Lower leg skin (tissue), 4 donors: ENCODE data around the gene ZBTB7B. TPM values are rescaled to one million over a fixed set of nuclear protein-coding genes. Genes with fewer than 3 reads are reported as not detected.

Source experiments
- DNase-seq, 2 donors: peaks; one replicate each; pipeline ENCODE4 v3.0.0-alpha.2; 2019; ENCODE audit warnings: low spot score in 2 of 2
- H3K4me3 ChIP-seq: fragments of 200-600 bp; sonication (generic); 2 replicates; pipeline ENCODE4 v1.5.1; 2017; ENCODE audit warnings: mild to moderate bottlenecking, low read depth; ENCODE audit not compliant: poor library complexity, severe bottlenecking
- POLR2A ChIP-seq, 2 donors: fragments of 450-650 bp; IDR thresholded peaks; one replicate each; pipeline ENCODE4 v1.6.1; 2016 to 2017; ENCODE audit warnings: antibody characterized with exemption in 2 of 2, mild to moderate bottlenecking in 1 of 2, moderate library complexity in 1 of 2
- WGBS, 2 donors: methylation state at CpG; one replicate each; pipeline ENCODE4 v1.1.5; 2018; 5-methylcytosine and 5-hydroxymethylcytosine counted together
- intact Hi-C: fragments of 100-400 bp; cut with DNase I; formaldehyde crosslinking; loops from one replicate; pipeline ENCODE4 v1.15.0; 2023; ENCODE audit warnings: low total_unique reads
- total RNA-seq, 4 donors: library from RNA; depleted of rRNA; stranded (reverse); fragments of >200 nt; gene quantifications; one replicate each; pipeline ENCODE4 v1.1.0, GENCODE V29; 2016
- TF ChIP-seq, protein P1 (sequence below), 3 donors: fragments of 450-650 bp; IDR thresholded peaks; one replicate each; pipeline ENCODE4 v1.5.1; 2016; ENCODE audit warnings: antibody characterized with exemption in 3 of 3, mild to moderate bottlenecking in 3 of 3, moderate library complexity in 2 of 3

Gene ZBTB7B
- total RNA-seq, 4 donors from 2014 or later: 270 to 295 (median 286) TPM

DNA sequence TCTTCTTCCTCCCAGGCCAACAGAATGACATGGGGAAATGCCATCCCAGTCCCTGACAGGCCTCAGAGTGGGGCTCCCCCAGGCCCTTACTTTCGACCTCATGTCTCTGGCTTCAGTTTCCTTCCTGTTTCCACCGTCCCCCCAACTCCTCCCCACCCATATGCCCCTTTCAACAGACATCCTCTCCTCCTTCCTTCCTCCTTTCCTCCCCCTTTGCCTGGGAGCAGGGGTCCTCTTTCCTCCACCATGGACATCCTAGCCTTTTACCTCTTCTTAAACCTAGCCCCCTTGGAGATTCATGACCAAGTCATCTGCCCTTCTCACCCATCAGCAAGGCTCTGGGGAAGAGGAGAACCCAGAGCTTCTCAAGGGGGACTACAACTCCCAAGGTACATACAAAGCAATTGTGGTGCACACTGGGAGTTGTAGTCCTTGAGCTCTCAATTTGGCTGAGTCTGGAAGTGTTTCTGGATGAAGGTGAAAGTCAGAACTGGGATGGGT lies 4.0 kb downstream of the ZBTB7B start:
- WGBS, 2 donors: 35 to 38% methylated on average over 2 of the region's 2 CpGs
- H3K4me3 ChIP-seq: no peak overlapping the region
- peak in 1 of 2 donors; percentile 85 for DNase-seq

GRCh38 chr1:155007251-155007828 lies 4.7 kb downstream of the ZBTB7B start:
- H3K4me3 ChIP-seq: no peak overlapping the region
- intact Hi-C loops: no loop called here
- WGBS, 2 donors: 29 to 50% methylated on average over 6 of the region's 6 CpGs
- no peak for TF ChIP-seq POLR2A (IDR thresholded peaks at IDR 0.05)
- TF ChIP-seq, protein P1, sequence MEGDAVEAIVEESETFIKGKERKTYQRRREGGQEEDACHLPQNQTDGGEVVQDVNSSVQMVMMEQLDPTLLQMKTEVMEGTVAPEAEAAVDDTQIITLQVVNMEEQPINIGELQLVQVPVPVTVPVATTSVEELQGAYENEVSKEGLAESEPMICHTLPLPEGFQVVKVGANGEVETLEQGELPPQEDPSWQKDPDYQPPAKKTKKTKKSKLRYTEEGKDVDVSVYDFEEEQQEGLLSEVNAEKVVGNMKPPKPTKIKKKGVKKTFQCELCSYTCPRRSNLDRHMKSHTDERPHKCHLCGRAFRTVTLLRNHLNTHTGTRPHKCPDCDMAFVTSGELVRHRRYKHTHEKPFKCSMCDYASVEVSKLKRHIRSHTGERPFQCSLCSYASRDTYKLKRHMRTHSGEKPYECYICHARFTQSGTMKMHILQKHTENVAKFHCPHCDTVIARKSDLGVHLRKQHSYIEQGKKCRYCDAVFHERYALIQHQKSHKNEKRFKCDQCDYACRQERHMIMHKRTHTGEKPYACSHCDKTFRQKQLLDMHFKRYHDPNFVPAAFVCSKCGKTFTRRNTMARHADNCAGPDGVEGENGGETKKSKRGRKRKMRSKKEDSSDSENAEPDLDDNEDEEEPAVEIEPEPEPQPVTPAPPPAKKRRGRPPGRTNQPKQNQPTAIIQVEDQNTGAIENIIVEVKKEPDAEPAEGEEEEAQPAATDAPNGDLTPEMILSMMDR (IDR thresholded peaks at IDR 0.05): no peak
- peak in 1 of 2 donors; percentile 89 for DNase-seq

More for the DNA sequence above, 4.0 kb downstream of the ZBTB7B start:
- intact Hi-C loops: no loop called here
- TF ChIP-seq POLR2A (IDR thresholded peaks at IDR 0.05): no peak
- TF ChIP-seq, protein P1 (IDR thresholded peaks at IDR 0.05): no peak

DNA sequence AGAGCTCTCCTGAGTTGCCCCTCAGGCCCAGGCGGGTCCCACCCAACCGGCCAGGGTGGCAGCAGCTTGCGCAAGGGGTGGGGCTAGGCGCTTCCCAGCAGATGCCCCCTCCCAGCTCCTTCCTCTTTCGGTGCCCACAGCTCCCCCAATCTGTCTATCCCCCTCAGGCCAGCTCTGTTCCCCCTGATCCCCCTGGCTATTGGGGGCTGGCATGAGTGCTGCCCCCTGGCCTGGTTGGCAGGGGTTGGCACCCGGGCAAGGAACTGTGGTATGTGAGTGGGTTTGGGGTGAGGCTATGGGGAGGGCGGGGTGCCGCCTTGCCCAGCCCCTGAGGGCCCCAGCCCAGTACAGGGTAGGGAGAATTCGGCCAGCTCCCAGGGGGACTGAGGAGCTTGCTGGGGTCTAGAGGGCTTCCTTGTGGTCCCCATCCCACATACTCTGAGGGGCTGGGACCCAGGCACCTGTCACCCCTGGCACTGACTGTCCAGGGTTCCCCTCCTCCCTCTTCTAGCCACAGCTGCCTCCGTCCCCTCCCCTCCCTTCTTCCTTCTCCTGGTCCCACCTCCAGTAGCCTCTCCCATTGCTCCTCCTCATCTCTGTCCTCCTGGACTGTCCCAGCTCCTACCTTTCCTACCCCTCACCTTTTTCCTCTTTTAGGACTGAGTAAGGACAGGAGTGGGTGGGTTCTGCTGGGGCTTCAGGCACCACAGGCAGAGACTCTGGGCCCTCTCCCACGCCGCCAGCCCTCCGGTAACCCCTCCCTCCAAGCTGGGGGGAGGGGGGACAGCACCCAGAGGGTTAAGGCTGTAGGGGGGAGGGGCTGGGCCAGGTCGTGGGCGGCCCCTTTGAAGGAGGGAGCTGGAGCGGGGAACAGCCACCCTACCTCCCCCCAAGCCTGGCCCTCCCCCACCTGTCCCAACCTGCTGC lies 5.7 kb downstream of the ZBTB7B start:
- peak in 1 of 2 donors; percentile 95 for DNase-seq
- WGBS, 2 donors: 34 to 41% methylated on average over 12 to 15 of the region's 16 CpGs
- intact Hi-C loops: no loop called here
- TF ChIP-seq, protein P1 (IDR thresholded peaks at IDR 0.05): no peak
- TF ChIP-seq POLR2A (IDR thresholded peaks at IDR 0.05): no peak
- peak overlapping the region; percentile 42 for H3K4me3 ChIP-seq

DNA sequence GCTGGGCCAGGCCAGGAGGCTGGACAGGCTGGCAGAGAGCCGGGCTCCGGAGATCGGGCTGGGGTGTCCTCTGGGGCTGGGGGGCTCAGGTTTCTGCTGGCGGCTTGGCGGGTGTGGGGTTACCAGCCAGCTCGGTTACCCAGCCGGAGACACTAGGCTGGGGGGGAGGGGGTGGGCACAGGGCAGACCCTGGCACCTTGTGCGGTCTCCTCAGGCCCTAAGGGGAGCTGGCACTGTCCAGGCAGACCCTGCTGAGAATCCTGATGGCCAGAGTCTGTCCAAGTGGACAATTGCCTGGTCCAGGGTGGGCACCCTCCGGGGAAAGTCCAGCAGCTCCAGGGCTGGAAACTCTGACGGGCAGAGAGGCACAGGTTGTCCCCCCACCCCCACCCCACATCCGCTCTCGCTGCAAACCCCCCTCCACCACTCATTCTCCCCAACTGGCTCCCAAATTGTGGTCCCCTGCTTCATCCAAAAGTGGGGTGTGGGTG lies 6.7 kb downstream of the ZBTB7B start:
- TF ChIP-seq, protein P1 (IDR thresholded peaks at IDR 0.05): no peak
- TF ChIP-seq POLR2A (IDR thresholded peaks at IDR 0.05): no peak
- H3K4me3 ChIP-seq: peak overlapping the region; percentile 42
- WGBS, 2 donors: 41 to 46% methylated on average over 12 of the region's 12 CpGs
- peak in 1 of 2 donors; percentile 89 for DNase-seq
- intact Hi-C loops: no loop called here

DNA sequence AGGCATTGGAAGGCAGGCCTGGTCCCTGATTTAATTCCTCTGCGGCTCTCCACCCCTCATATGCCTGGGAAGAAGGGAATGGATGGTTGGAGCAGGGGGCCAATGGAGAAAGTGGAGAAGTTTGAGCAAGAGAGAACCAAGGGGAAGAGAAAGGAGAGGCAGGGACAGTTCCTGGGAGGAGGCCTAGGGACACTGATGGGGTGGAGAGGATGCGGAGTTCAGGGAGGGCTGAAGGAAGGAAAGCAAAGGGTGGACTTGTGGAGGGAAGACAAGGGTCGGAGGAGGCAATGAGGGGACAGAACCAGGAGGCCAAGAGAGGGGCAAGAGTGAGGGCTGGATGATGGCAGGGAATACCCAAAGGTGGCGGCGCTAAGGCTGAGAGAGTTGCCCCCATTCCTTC lies 7.1 kb downstream of the ZBTB7B start:
- no peak for DNase-seq
- WGBS, 2 donors: 57 to 62% methylated on average over 5 of the region's 5 CpGs
- intact Hi-C loops: loop anchor here (10.0 kb wide), 1 partner anchor 45 kb away; the partner anchor contains the start of gene PYGO2
- TF ChIP-seq, protein P1 (IDR thresholded peaks at IDR 0.05): no peak
- TF ChIP-seq POLR2A (IDR thresholded peaks at IDR 0.05): no peak
- H3K4me3 ChIP-seq: peak overlapping the region; percentile 42
